ENCODE results near the gene RIN2. TPM values are rescaled to one million over a fixed set of nuclear protein-coding genes. Genes with fewer than 3 reads are reported as not detected.

RIN2 gene
- total RNA-seq, 1 donor = 61.1 TPM

DNA sequence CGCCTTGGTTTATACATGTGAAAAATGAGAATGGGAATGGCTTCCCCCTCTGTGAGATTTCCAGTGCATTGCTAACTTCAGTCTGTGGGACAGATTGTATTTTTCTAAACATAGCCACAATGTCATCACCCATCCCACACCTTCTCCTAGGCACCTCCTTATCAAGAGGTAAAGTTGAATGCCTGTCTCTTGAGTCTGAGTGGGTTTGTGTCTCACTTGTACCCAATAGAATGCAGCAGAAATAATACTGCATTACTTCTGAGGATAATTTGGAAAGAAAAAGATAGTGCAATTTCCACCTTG is 27.9 kb downstream of the RIN2 start:
- no peak for DNase-seq (ENCODE audit: low read depth)
- TF ChIP-seq, protein P1, sequence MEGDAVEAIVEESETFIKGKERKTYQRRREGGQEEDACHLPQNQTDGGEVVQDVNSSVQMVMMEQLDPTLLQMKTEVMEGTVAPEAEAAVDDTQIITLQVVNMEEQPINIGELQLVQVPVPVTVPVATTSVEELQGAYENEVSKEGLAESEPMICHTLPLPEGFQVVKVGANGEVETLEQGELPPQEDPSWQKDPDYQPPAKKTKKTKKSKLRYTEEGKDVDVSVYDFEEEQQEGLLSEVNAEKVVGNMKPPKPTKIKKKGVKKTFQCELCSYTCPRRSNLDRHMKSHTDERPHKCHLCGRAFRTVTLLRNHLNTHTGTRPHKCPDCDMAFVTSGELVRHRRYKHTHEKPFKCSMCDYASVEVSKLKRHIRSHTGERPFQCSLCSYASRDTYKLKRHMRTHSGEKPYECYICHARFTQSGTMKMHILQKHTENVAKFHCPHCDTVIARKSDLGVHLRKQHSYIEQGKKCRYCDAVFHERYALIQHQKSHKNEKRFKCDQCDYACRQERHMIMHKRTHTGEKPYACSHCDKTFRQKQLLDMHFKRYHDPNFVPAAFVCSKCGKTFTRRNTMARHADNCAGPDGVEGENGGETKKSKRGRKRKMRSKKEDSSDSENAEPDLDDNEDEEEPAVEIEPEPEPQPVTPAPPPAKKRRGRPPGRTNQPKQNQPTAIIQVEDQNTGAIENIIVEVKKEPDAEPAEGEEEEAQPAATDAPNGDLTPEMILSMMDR (IDR thresholded peaks at IDR 0.05; ENCODE audit: insufficient read depth, low read length) = no peak
- H3K4me3 ChIP-seq (ENCODE audit: low read depth, low read length) = no peak overlapping the region

DNA sequence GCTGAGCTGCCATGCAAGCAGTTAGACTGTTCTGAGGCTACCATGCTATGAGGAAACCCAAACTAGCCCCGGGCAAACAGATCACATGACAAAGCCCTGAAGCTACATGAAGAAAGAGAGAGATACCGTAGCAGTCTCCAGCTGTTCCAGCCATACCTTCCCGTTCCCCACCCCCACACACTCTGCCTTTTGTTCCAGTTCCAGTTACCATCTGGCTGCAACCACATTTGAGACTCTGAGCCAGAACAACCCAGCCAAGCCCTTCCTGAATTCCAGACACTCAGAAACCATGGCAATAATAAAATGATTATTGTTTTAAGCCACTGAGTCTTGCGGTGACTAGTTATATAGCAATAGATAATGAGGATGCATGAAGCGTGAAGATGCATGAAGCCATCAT is 28.3 kb downstream of the RIN2 start:
- H3K4me3 ChIP-seq (ENCODE audit: low read depth, low read length) = no peak overlapping the region
- peak; percentile 97 for DNase-seq (ENCODE audit: low read depth)
- TF ChIP-seq, protein P1 (IDR thresholded peaks at IDR 0.05; ENCODE audit: insufficient read depth, low read length) = no peak

DNA sequence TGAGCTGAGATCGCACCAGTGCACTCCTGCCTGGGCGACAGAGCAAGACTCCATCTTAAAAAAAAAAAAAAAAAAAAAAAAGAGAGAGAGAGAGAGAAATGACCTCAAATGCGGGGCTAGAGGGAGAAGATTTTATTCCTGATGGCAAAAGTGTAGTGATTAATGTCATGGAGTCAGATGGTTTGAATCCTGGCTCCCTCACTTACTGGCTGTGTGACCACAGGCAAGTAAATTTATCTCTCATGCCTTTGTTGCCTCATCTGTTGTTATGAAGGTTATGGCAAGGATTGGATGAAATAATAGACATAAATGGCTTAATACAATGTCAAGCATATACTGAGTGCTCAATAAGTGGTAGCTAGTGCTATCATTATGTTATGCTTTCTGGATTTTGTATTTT is 29.3 kb downstream of the RIN2 start:
- H3K4me3 ChIP-seq (ENCODE audit: low read depth, low read length) = no peak overlapping the region
- TF ChIP-seq, protein P1 (IDR thresholded peaks at IDR 0.05; ENCODE audit: insufficient read depth, low read length) = no peak
- DNase-seq (ENCODE audit: low read depth) = peak; percentile 24

DNA sequence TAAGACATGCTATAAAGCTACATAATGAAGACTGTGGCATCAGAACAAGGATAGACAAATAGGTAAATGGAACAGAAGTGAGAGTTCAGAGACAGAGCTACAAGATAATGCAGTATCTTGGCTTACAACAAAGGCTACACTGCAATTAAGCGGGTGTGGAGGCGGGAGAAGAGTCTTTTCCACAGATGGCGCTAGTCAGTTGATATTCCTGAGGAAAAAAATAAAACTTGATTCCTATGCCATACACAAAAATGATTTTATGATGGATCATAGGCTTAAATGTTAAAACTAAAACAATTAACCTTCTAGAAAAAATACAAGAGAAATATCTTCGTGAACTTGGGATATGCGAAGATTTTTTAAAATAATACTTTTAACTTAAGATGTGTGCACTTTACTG is 31.0 kb downstream of the RIN2 start:
- TF ChIP-seq, protein P1 (IDR thresholded peaks at IDR 0.05; ENCODE audit: insufficient read depth, low read length) = no peak
- no peak overlapping the region for H3K4me3 ChIP-seq (ENCODE audit: low read depth, low read length)
- no peak for DNase-seq (ENCODE audit: low read depth)

DNA sequence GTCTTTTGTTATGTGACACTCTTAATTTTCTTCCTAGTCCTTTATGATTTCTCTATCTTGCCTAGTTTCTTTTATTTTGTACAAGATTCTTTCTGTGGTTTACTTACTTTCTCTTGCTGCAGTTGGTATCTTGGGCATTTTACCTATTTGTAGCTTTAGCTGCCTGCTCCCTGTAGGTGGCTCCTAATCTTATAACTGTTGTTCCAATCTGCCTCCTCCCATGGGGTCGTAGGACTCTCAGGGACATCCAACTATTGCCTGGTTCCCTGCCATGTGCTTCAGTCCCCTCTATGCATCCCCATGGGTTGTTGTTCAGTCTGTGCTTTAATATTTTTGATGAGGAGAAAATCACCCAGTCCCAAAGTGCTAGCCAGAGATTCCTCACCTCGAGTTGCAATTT is 31.4 kb downstream of the RIN2 start:
- TF ChIP-seq, protein P1 (IDR thresholded peaks at IDR 0.05; ENCODE audit: insufficient read depth, low read length) = no peak
- no peak overlapping the region for H3K4me3 ChIP-seq (ENCODE audit: low read depth, low read length)
- no peak for DNase-seq (ENCODE audit: low read depth)

DNA sequence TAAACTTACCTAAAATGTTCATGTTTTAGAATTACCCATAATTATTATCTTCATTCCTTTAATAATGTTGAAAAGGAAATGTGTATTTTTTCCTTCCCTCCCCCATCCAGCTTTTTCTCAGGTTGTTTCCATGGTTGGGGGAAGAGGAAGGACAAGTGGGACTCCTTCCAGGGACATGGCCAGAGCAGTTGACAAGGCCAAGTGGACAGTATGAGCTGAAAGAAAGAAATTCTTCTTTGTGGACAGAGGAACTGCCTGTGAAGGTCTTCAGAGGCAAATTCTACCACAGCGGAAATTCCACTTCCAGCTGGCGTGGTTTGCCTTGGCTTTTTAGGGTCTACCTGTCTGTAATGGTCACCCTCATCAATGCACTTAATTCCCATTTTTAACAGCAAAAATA is 33.8 kb downstream of the RIN2 start:
- H3K4me3 ChIP-seq (ENCODE audit: low read depth, low read length) = no peak overlapping the region
- TF ChIP-seq, protein P1 (IDR thresholded peaks at IDR 0.05; ENCODE audit: insufficient read depth, low read length) = no peak
- no peak for DNase-seq (ENCODE audit: low read depth)

DNA sequence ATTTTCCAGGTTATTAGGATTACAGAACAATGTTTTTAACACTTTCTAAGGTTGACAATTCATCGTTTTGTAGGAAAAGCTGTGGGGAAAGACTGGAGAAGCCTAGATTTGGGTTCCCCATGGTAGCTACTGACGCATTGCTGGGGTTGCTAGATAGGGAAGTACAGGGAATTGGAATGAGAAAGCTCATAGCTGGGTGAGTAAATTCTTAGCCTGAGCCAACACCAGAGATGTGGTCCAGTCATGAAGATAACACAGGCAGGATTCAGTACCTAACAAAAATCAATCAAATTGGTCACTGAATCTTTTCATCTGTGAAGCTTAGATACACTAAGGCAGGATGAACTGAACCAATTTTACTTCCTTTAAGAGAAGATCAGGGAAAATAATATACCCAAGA is 35.7 kb downstream of the RIN2 start:
- H3K4me3 ChIP-seq (ENCODE audit: low read depth, low read length) = no peak overlapping the region
- TF ChIP-seq, protein P1 (IDR thresholded peaks at IDR 0.05; ENCODE audit: insufficient read depth, low read length) = no peak
- DNase-seq (ENCODE audit: low read depth) = no peak

Measured in fibroblast of the aortic adventitia (primary cell).